ENCODE results near the gene SAPCD2. TPM values are rescaled to one million over a fixed set of nuclear protein-coding genes. Genes with fewer than 3 reads are reported as not detected.

SAPCD2 gene
- total and polyA plus RNA-seq, 2 of the 4 experiments (the other 2 are of a cell fraction) = 3.4 to 4.9 TPM

DNA sequence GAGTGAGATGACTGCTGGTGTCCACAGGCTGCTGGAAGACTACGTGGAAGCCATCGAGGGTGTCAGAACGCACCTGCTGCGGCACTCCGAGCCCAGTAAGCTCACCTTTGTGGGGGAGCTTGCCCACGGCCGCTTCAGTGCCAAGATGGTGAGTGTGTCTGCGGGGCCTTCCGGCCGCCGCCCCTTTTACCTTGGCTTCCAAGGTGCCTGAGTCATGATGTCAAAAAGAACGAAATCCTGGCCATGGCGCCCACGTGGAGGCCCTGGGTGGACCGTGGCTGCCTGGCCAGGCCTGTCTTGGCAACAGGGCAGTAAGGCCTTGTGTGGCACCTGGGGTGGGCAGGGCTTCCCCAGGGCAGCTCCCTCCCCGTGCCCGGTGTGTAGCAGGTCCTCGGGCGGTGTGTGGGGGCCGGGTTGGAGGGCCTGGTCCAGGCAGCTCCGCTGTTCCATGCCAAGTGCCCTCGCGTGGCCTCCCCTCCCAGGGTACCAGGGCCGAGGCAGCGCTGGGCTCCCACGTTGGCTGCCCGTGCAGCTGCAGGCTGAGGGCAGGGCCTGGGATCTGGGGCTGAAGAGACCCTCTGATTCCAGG lies 36.4 kb upstream of the SAPCD2 start:
- H3K4me1 ChIP-seq (ENCODE audit: control insufficient read depth, insufficient read depth, low read length) = no peaks in the 10 kb centered on the region
- no peak overlapping the region for H3K27ac ChIP-seq (ENCODE audit: insufficient read depth, low read length)
- ATAC-seq (ENCODE audit: low read depth) (no peak), DNase-seq (no peak)
- H3K36me3 ChIP-seq (ENCODE audit: control insufficient read depth, insufficient read depth, low read length) = peaks cover 79% of the 10 kb centered on the region
- no peak overlapping the region for H3K18ac ChIP-seq (ENCODE audit: low read depth, low read length)
- intact Hi-C loops (cut with micrococcal nuclease) (no loop called here), dilution Hi-C loops (cut with HindIII; ENCODE audit: low sequenced_read_pairs, unreplicated experiment) (no loop called here), in situ Hi-C loops (cut with MboI; ENCODE audit: low sequenced_read_pairs) (no loop called here)
- no TSS peak for BruUV-seq (replicated peaks)
- H2AFZ ChIP-seq (replicated peaks; ENCODE audit: low read length, poor library complexity) = no peak overlapping the region
- no peak overlapping the region for H4K5ac ChIP-seq (ENCODE audit: low read depth, low read length)
- H3K4ac ChIP-seq (ENCODE audit: low read depth, low read length) = no peak overlapping the region
- no peak overlapping the region for H3K56ac ChIP-seq (ENCODE audit: extremely low read depth, insufficient read depth, low read length)
- H3K4me2 ChIP-seq (ENCODE audit: low read depth, low read length) = no peak overlapping the region
- H2BK20ac ChIP-seq (ENCODE audit: low read depth, low read length) = no peak overlapping the region
- H2AK5ac ChIP-seq (ENCODE audit: low read depth, low read length) = no peak overlapping the region
- no peaks in the 10 kb centered on the region; the same call in 1 of the 2 replicates for H3K9me3 ChIP-seq (ENCODE audit: control insufficient read depth, insufficient read depth, low read length)
- no peak overlapping the region for H4K8ac ChIP-seq (ENCODE audit: low read depth in 2 of 2, low read length in 2 of 2)
- H3K23ac ChIP-seq (ENCODE audit: low read depth, low read length) = no peak overlapping the region
- no peak overlapping the region for H2BK120ac ChIP-seq (ENCODE audit: low read depth, low read length)
- no peak overlapping the region for H3K14ac ChIP-seq (replicated peaks; ENCODE audit: low read depth, low read length)
- H4K91ac ChIP-seq (ENCODE audit: insufficient read depth, low read depth, low read length) = no peak overlapping the region
- no peak overlapping the region for H2BK5ac ChIP-seq (ENCODE audit: low read depth, low read length, poor library complexity, severe bottlenecking)
- POLR2A ChIA-PET (ENCODE audit: unreplicated experiment) = no interaction called here
- 100% methylated on average over 2 of the region's 27 CpGs; no CpG with 5 or more reads in 1 of the 2 experiments for WGBS, 2 experiments (ENCODE audit: extremely low coverage in 2 of 2, insufficient read length in 1 of 2)
- H3K27me3 ChIP-seq (ENCODE audit: control insufficient read depth, insufficient read depth, low read length) = no peaks in the 10 kb centered on the region
- peaks cover 5% of the 10 kb centered on the region for H4K20me1 ChIP-seq (ENCODE audit: insufficient read depth, low read length)
- no peaks in the 10 kb centered on the region; the same call in 1 of the 2 replicates for H3K9me1 ChIP-seq (ENCODE audit: insufficient read depth, low read length)
- H2AK9ac ChIP-seq (replicated peaks; ENCODE audit: low read depth, low read length, poor library complexity) = no peak overlapping the region
- H3K4me3 ChIP-seq (ENCODE audit: insufficient read depth, low read depth, low read length) = no peak overlapping the region
- no peak for TF ChIP-seq MAFK (IDR thresholded peaks at IDR 0.05; ENCODE audit: low read depth, low read length)
- TF ChIP-seq CHD1 (IDR thresholded peaks at IDR 0.05; ENCODE audit: low read depth, low read length) = no peak
- no peak for TF ChIP-seq BHLHE40 (IDR thresholded peaks at IDR 0.05; ENCODE audit: low read depth, low read length)
- TF ChIP-seq POLR2A (IDR thresholded peaks at IDR 0.05; ENCODE audit: low read depth, low read length) = no peak
- TF ChIP-seq NFE2L2 (IDR thresholded peaks at IDR 0.05; ENCODE audit: low read depth, low read length) = no peak
- TF ChIP-seq MAZ (IDR thresholded peaks at IDR 0.05; ENCODE audit: borderline replicate concordance, low read depth, low read length) = no peak
- no peak for TF ChIP-seq RCOR1 (IDR thresholded peaks at IDR 0.05; ENCODE audit: insufficient replicate concordance, low read length)
- TF ChIP-seq CTCF (conservative IDR thresholded peaks at IDR 0.05; ENCODE audit: low read depth, low read length) = no peak
- no peak for TF ChIP-seq RFX5 (IDR thresholded peaks at IDR 0.05; ENCODE audit: low read depth, low read length)
- TF ChIP-seq USF2 (IDR thresholded peaks at IDR 0.05; ENCODE audit: low read depth, low read length) = no peak
- no peak for TF ChIP-seq FOS (IDR thresholded peaks at IDR 0.05; ENCODE audit: low read depth, low read length)
- TF ChIP-seq MXI1 (IDR thresholded peaks at IDR 0.05; ENCODE audit: borderline replicate concordance, low read depth, low read length) = no peak
- TF ChIP-seq, protein P1, sequence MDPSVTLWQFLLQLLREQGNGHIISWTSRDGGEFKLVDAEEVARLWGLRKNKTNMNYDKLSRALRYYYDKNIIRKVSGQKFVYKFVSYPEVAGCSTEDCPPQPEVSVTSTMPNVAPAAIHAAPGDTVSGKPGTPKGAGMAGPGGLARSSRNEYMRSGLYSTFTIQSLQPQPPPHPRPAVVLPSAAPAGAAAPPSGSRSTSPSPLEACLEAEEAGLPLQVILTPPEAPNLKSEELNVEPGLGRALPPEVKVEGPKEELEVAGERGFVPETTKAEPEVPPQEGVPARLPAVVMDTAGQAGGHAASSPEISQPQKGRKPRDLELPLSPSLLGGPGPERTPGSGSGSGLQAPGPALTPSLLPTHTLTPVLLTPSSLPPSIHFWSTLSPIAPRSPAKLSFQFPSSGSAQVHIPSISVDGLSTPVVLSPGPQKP (IDR thresholded peaks at IDR 0.05; ENCODE audit: borderline replicate concordance, low read depth, low read length) = no peak
- H3K79me1 ChIP-seq (ENCODE audit: low read depth in 1 of 2, low read length in 2 of 2) = peaks cover 0 to 20% of the 10 kb centered on the region in 2 experiments; a peak in 2 of 4 replicates
- CTCF ChIA-PET = no interaction called here
- no peak overlapping the region for H2BK15ac ChIP-seq (ENCODE audit: low read depth, low read length)
- H3K9ac ChIP-seq (ENCODE audit: low read depth, low read length) = no peak overlapping the region
